NCI-H446 (cell line): ENCODE data around the gene CACNA2D4.
"Not testable (repeated sequence)": the region's sequence is repeated elsewhere in the genome, so short reads cannot be mapped to it uniquely, and the experiment has no call there.

ENCODE experiments used
- DNase-seq, 2 experiments: peaks; one replicate each; lab custom pipeline; 2025; lab: John Stamatoyannopoulos, UW

Gene CACNA2D4

GRCh38 chr12:1832801-1833595 is 85.5 kb downstream of the CACNA2D4 start:
- peak; percentile 92 to 96 for DNase-seq

GRCh38 chr12:1830981-1831963 is 87.2 kb downstream of the CACNA2D4 start:
- DNase-seq: no peak

GRCh38 chr12:1830401-1830845 is 88.0 kb downstream of the CACNA2D4 start:
- no peak for DNase-seq

GRCh38 chr12:1829306-1829900 is 89.0 kb downstream of the CACNA2D4 start:
- no peak for DNase-seq

GRCh38 chr12:1828856-1829255 is 89.6 kb downstream of the CACNA2D4 start:
- no peak for DNase-seq

- no peak for DNase-seq
Observed at GRCh38 chr12:1827826-1828805, 90.3 kb downstream of the CACNA2D4 start.

GRCh38 chr12:1826867-1827705 is 91.4 kb downstream of the CACNA2D4 start:
- no peak for DNase-seq

GRCh38 chr12:1826401-1826800 is 92.1 kb downstream of the CACNA2D4 start:
- no peak for DNase-seq

- no peak for DNase-seq
Observed at GRCh38 chr12:1825382-1826102, 92.9 kb downstream of the CACNA2D4 start.

GRCh38 chr12:1823237-1823636 is 95.2 kb downstream of the CACNA2D4 start:
- no peak for DNase-seq

GRCh38 chr12:1822699-1823098 is 95.8 kb downstream of the CACNA2D4 start:
- no peak for DNase-seq

- peak; percentile 82 to 89 for DNase-seq
Observed at GRCh38 chr12:1821805-1822204, 96.6 kb downstream of the CACNA2D4 start.

- DNase-seq: no peak
Observed at GRCh38 chr12:1820896-1821291, 97.6 kb downstream of the CACNA2D4 start.

- no peak for DNase-seq
Observed at GRCh38 chr12:1820191-1820895, 98.1 kb downstream of the CACNA2D4 start, which contains the start of gene LRTM2. Gene LRTM2 (plus strand): TSS chr12:1820565. CDS start chr12:1828149, 7,584 bp downstream.

- DNase-seq: peak in 1 of 2 experiments; percentile 41
Observed at GRCh38 chr12:1819571-1819970, 98.9 kb downstream of the CACNA2D4 start.

GRCh38 chr12:1819050-1819449 is 99.4 kb downstream of the CACNA2D4 start:
- DNase-seq: no peak

GRCh38 chr12:1817928-1818327 is 100.5 kb downstream of the CACNA2D4 start:
- not testable (repeated sequence) for DNase-seq

GRCh38 chr12:1816730-1817348 is 101.6 kb downstream of the CACNA2D4 start:
- no peak for DNase-seq
